ENCODE data around the gene SPATA20. TPM values are rescaled to one million over a fixed set of nuclear protein-coding genes. Genes with fewer than 3 reads are reported as not detected.

Gene SPATA20
- polyA plus RNA-seq, 1 donor from 2014 or later = 53.5 TPM

DNA sequence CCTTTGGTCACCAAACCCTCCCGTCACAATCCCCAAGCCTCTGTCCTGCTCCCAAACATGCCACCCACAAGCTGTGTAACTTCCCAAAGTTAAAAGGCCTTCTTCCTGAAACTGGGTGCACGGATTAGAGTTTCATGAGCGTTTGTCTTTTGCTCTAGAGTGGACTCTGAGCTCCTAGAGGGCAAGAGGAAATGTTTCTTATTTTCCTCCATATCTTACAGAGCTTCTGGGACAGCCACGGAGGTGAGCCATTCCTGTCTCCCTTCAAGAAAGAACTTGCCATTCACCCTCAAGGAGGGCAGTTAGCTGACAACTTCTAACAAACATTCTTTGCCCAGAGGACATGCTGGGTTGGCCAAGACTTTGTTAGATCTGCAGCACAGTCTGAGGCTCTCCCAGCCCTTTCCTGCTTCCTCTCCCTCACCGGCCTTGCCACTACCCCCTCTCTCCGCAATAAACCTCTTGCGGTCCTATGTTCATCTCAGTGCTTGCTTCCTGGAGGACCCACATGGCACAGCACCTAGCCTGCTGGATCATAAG lies 41.3 kb upstream of the SPATA20 start:
- Histone ChIP-seq H3K9me2 (ENCODE audit: insufficient read depth, low read length) (no peaks in the 10 kb centered on the region), H3K9ac (ENCODE audit: low read length) (no peak overlapping the region), H3K79me2 (replicated peaks; ENCODE audit: insufficient read depth, low read length) (no peaks in the 10 kb centered on the region), H3K27me3 (ENCODE audit: insufficient read depth, low read depth, low read length) (no peaks in the 10 kb centered on the region), H3F3A (ENCODE audit: insufficient read depth, low read length, poor library complexity, severe bottlenecking) (no peaks in the 10 kb centered on the region), H3K9me3 (ENCODE audit: low read length) (no peaks in the 10 kb centered on the region), H3K36me3 (ENCODE audit: insufficient read depth, low read length) (no peaks in the 10 kb centered on the region), H3K4me2 (ENCODE audit: low read length) (no peak overlapping the region), H2AFZ (ENCODE audit: low read depth, low read length) (no peak overlapping the region), H3K4me3 (ENCODE audit: low read length) (no peak overlapping the region), H4K20me1 (ENCODE audit: insufficient read depth) (no peaks in the 10 kb centered on the region), H3K27ac (ENCODE audit: low read length) (no peak overlapping the region)
- no peak for TF ChIP-seq MXI1 (conservative IDR thresholded peaks at IDR 0.05; ENCODE audit: poor library complexity, severe bottlenecking)
- TF ChIP-seq, protein P1, sequence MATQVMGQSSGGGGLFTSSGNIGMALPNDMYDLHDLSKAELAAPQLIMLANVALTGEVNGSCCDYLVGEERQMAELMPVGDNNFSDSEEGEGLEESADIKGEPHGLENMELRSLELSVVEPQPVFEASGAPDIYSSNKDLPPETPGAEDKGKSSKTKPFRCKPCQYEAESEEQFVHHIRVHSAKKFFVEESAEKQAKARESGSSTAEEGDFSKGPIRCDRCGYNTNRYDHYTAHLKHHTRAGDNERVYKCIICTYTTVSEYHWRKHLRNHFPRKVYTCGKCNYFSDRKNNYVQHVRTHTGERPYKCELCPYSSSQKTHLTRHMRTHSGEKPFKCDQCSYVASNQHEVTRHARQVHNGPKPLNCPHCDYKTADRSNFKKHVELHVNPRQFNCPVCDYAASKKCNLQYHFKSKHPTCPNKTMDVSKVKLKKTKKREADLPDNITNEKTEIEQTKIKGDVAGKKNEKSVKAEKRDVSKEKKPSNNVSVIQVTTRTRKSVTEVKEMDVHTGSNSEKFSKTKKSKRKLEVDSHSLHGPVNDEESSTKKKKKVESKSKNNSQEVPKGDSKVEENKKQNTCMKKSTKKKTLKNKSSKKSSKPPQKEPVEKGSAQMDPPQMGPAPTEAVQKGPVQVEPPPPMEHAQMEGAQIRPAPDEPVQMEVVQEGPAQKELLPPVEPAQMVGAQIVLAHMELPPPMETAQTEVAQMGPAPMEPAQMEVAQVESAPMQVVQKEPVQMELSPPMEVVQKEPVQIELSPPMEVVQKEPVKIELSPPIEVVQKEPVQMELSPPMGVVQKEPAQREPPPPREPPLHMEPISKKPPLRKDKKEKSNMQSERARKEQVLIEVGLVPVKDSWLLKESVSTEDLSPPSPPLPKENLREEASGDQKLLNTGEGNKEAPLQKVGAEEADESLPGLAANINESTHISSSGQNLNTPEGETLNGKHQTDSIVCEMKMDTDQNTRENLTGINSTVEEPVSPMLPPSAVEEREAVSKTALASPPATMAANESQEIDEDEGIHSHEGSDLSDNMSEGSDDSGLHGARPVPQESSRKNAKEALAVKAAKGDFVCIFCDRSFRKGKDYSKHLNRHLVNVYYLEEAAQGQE (IDR thresholded peaks at IDR 0.05; ENCODE audit: borderline replicate concordance) = no peak
- TF ChIP-seq EP300 (conservative IDR thresholded peaks at IDR 0.05; ENCODE audit: poor library complexity, severe bottlenecking) = no peak
- no peak for TF ChIP-seq RAD21 (conservative IDR thresholded peaks at IDR 0.05)
- no peak for TF ChIP-seq TAF1 (IDR thresholded peaks at IDR 0.05; ENCODE audit: low read depth)

DNA sequence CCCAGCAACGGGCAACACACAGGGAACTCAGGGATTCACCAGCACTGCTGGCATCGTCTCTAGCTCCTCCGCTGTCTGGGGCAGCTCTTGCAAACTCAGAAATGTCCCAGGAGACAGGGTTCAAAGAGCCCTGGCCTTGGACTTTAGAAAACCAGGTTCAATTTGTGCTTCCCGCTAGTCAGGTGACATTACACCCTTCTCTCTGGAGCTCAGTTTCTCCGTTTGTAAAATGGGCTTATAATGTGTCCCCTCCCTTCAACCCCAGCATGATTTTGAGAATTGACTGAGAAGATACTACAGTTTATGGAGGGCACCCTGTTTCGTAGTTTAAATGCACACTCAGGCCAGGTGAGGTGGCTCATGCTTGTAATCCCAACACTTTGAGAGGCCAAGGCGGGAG lies 40.7 kb upstream of the SPATA20 start:
- TF ChIP-seq SMC3 (conservative IDR thresholded peaks at IDR 0.05; ENCODE audit: poor library complexity) (no peak), RAD21 (conservative IDR thresholded peaks at IDR 0.05) (no peak), EZH2 (IDR thresholded peaks at IDR 0.05; ENCODE audit: borderline replicate concordance, insufficient read depth, low read length, poor library complexity, severe bottlenecking) (no peak), POLR2AphosphoS5 (IDR thresholded peaks at IDR 0.05) (no peak), EP300 (conservative IDR thresholded peaks at IDR 0.05; ENCODE audit: poor library complexity, severe bottlenecking) (no peak), MXI1 (conservative IDR thresholded peaks at IDR 0.05; ENCODE audit: poor library complexity, severe bottlenecking) (no peak), TAF1 (IDR thresholded peaks at IDR 0.05; ENCODE audit: low read depth) (no peak)
- TF ChIP-seq, protein P2, sequence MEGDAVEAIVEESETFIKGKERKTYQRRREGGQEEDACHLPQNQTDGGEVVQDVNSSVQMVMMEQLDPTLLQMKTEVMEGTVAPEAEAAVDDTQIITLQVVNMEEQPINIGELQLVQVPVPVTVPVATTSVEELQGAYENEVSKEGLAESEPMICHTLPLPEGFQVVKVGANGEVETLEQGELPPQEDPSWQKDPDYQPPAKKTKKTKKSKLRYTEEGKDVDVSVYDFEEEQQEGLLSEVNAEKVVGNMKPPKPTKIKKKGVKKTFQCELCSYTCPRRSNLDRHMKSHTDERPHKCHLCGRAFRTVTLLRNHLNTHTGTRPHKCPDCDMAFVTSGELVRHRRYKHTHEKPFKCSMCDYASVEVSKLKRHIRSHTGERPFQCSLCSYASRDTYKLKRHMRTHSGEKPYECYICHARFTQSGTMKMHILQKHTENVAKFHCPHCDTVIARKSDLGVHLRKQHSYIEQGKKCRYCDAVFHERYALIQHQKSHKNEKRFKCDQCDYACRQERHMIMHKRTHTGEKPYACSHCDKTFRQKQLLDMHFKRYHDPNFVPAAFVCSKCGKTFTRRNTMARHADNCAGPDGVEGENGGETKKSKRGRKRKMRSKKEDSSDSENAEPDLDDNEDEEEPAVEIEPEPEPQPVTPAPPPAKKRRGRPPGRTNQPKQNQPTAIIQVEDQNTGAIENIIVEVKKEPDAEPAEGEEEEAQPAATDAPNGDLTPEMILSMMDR (IDR thresholded peaks at IDR 0.05; ENCODE audit: poor library complexity, severe bottlenecking) = no peak
- TF ChIP-seq, protein P1 (IDR thresholded peaks at IDR 0.05; ENCODE audit: borderline replicate concordance) = no peak
- H3K9me2 ChIP-seq (ENCODE audit: insufficient read depth, low read length) = no peaks in the 10 kb centered on the region
- H3F3A ChIP-seq (ENCODE audit: insufficient read depth, low read length, poor library complexity, severe bottlenecking) = no peaks in the 10 kb centered on the region
- no peaks in the 10 kb centered on the region for H3K9me3 ChIP-seq (ENCODE audit: low read length)
- H3K4me2 ChIP-seq (ENCODE audit: low read length) = no peak overlapping the region
- H2AFZ ChIP-seq (ENCODE audit: low read depth, low read length) = no peak overlapping the region
- no peak overlapping the region for H3K9ac ChIP-seq (ENCODE audit: low read length)
- no peaks in the 10 kb centered on the region for H3K27me3 ChIP-seq (ENCODE audit: insufficient read depth, low read depth, low read length)
- no peaks in the 10 kb centered on the region for H3K79me2 ChIP-seq (replicated peaks; ENCODE audit: insufficient read depth, low read length)
- no peaks in the 10 kb centered on the region for H3K36me3 ChIP-seq (ENCODE audit: insufficient read depth, low read length)
- no peak overlapping the region for H3K27ac ChIP-seq (ENCODE audit: low read length)
- no peaks in the 10 kb centered on the region for H4K20me1 ChIP-seq (ENCODE audit: insufficient read depth)
- no peak overlapping the region for H3K4me3 ChIP-seq (ENCODE audit: low read length)

All from neural cell (in vitro differentiated cells).